HG03460 (cell line): ENCODE results near the gene CORO2A.
"Not testable (repeated sequence)": the region's sequence is repeated elsewhere in the genome, so short reads cannot be mapped to it uniquely, and the experiment has no call there.

Experiments used
- ATAC-seq: cut with Tn5 transposase; IDR thresholded peaks from one replicate; pipeline ENCODE4 v1.9.1; 2021; ENCODE audit not compliant: unreplicated experiment

CORO2A gene

DNA sequence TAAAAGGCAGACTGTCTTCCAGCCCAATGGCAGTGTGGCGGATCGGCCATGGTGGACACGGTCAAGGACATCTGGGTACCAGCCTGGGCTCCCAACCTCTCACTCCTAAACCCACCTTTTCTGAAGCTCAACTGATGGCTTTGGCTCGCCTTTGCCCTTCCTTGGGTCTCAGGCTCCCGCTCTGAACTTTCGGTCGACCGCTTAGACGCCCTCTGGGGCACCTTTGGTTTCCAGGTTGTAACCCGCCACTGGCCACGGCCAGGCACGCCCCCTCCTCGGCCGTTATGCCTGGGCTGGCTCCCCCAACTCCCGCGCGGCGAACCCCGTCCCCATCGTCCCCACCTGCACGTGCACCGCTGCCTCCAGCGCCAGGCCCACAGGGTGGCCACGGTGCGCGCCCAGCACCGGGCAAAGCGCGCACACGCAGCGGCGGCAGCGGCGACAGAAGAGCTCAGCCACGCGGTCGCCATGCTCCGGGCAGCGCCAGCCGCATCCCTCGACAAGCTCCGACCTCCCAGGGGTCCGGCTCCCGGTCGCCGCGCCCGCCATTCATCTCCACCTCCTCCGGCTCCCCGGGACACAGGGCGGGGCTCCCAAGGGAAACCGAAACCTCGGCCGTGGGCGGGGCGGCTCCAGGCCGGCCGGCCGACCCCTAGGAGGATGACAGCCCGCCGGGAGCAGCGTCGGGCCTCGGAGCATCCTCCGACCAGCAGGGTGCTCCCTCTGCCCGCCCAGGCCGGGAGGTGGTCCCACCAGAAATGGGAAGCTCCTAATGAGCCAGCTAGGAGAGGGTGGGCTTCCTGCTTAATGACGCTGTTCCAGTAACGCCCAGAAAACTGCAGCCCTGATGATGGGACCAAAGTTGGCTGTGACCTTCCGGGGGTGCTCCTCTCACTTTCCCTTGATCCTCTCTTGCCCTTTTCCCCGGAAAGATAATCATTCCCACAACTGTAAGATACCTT is 73.5 kb downstream of the CORO2A start, which contains the start of gene TRIM14:
TSS of gene TRIM14 (minus strand) at position 583 of the 962 bp plus-strand sequence. CDS start at position 549, 34 bp downstream.
- peak; percentile 53 for ATAC-seq

GRCh38 chr9:98117984-98118639 is 74.3 kb downstream of the CORO2A start:
- ATAC-seq, result peak; percentile 49

- ATAC-seq, result not testable (repeated sequence)
These were observed 75.3 kb downstream of the CORO2A start for GRCh38 chr9:98117097-98117496.

DNA sequence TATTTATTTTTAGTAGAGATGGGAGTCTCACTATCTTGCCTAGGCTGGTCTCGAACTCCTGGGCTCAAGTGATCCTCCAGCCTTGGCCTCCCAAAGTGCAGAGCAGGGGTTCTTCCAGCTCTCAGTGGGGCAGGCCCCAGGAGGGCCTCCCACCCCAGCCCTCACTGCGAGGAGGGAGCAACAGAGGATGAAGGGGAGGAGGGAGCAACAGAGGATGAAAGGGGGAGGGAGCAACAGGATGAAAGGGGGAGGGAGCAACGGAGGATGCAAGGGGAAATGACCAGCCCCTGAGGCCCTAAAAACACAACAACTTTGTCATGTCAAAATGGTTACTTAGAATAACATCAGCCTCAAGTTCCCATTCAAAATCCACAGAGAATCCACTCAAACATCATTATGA is 83.4 kb downstream of the CORO2A start:
- ATAC-seq, result peak; percentile 4

GRCh38 chr9:98108531-98109031 is 83.9 kb downstream of the CORO2A start:
- ATAC-seq, result peak; percentile 61

DNA sequence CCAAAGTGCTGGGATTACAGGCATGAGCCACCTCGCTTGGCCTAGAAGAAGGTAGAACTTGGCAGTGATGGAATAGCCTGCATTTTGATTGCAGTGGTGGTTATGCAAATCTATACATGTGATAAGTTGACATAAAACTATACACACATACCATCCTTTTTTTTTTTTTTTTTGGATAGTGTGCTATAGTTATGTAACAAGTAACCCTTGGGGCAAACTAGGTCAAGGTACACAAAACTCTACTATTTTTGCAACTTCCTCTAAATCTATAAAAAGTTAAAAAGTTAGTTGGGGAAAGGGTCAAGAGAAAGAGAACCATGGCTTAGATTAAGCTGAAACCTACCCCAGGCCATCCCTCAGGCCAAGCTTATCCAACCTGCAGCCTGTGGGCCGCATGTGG is 84.5 kb downstream of the CORO2A start:
- ATAC-seq, result no peak

- no peak for ATAC-seq
These were observed 87.4 kb downstream of the CORO2A start for GRCh38 chr9:98105006-98105405.

DNA sequence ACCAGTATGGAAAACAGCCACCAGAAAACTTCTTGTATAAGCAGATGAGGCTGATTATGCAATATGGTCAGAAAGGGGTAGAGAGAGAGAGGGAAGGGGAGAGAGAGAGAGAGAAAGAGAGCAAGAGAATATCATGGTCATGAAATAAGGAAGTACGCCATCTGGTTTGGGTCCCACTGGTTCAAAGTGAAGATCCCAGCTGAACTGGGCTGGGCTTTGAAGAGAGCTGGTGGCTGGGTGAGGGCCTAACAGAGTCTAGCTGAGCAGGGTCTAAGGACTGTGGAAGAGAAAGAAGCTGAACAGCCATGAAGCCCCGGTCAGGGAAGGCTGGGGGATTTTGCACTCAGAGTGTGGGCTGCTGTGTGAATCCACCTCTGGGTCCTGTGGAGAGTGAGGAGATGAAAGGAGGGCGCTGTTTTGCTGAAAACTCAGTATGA is 88.0 kb downstream of the CORO2A start:
- ATAC-seq, result no peak

DNA sequence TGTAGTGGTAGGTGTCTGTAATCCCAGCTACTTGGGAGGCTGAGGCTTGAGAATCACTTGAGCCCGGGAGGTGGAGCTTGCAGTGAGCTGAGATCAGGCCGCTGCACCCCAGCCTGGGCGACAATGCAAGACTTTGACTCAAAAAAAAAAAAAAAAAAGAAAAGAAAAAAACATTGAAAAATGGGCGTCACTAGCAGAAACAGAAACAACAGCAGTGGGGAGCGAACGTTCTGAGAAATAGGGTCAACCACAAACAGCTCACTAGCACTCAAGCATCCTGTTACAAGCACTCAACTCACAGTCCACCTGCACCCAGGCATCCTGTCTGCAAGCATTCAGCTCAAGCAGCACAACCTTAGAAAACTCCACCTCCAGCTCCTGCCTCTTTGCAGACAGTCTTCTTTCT is 90.6 kb downstream of the CORO2A start:
- ATAC-seq, result peak; percentile 96

DNA sequence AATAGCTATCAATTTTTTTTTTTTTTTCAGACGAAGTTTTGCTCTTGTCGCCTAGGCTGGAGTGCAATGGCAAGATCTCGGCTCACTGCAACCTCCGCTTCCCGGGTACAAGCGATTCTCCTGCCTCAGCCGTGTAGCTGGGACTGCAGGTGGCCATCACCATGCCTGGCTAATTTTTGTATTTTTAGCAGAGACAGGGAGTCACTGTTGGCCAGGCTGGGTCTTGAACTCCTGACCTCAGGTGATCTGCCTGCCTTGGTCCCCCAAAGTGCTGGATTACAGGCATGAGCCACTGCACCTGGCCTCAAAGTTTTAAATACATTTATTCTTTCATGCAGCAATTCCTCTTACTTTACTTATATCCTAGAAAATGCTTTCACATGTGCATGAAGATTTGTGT is 91.0 kb downstream of the CORO2A start:
- no peak for ATAC-seq

DNA sequence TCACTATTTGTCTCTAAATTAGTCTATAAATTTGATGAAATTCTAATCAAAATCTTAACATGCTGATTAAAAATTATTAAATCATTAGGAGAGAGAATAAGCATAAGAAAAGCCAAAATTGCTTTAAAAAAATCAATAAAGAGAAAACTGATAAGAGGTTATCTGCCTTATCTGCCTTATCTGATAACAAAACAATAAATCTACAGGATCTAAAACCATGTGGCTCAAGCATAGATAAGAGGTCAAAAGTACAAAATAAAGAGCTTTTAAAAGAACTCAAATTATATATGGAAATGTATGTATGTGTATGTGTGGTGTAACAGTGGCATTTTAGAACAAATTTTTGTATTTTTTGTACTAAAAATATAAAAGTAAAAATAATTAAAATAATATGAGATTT is 92.0 kb downstream of the CORO2A start:
- no peak for ATAC-seq

GRCh38 chr9:98099898-98100297 is 92.5 kb downstream of the CORO2A start:
- no peak for ATAC-seq

- no peak for ATAC-seq
These were observed 93.1 kb downstream of the CORO2A start for GRCh38 chr9:98099346-98099745.

DNA sequence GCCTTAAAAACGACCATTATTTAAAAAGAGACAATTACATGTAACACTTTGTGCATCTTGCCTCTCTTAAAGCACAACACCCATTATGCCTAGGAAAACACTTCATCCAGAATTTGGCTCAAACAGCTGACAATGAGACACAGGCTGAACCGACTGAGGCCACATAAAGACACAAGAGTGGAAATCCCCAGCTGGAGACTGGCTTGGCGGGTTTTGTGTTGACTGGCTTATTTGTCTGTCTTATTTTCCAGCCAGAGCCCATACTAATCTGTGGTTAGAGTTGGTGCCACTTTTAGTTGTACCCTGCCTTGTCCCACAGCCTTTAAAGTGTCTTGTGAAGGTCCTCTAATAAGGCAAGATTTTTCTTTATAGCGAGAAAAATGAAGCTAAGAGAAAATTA is 94.6 kb downstream of the CORO2A start:
- no peak for ATAC-seq

DNA sequence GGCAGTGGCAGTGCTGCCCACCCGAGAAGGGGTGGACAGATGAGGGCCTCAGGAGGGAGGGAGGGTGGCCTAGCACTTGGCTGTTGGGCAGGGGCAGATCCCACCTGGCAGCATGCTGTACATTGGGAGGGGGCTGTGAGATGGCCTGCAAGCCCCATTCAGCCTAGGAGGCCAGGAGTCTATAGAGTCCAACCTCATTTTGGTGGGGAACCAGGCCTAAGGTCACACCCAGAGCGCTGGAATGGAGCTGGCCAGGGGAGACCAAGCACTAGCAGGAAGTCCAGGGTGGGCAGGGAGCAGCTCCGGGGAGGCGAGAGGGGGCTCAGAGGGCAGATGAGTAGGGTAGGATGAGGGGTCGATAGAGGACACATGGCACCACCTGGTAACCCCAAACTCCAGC is 96.3 kb downstream of the CORO2A start:
- ATAC-seq, result no peak

DNA sequence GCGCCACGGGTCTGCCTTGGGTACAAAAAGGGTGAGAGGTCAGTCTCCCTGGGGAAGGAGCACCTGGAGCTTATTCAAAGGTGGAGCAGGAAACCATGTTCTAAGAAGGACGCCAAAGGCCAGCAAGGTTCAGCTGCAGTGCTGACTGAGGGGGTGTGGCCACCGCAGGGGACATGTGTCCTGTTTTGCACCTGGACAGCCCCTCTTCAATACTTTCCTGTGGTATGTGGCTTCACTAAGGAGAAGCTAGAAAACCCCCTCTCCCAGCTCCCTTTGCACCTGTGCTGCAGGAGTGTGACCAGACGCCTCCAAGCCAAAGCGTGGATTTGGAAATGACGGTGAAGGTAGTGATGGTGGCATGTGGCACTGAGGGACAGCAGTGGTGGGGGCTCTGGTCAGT is 97.0 kb downstream of the CORO2A start:
- no peak for ATAC-seq

GRCh38 chr9:98094851-98095250 is 97.6 kb downstream of the CORO2A start:
- no peak for ATAC-seq

DNA sequence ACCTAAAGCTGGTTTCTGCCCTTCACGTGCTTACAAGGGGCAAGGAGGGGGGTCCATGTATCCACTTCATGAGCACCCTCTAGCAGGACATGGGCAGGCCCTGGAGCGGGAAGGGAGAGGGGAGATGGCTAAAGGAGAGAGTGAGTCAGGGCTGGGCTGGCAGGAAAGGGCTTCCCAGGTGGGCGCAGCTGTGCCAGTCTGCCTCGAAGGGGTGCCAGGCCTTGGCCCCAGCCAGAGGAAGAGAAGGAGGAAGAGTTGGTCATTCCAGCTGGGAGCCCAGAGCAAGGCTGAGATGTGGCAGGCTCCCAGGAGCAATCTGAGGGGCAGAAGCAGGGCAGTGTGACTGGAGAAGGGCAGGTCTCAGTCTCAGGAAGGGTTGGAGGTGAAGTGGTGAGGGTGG is 98.1 kb downstream of the CORO2A start:
- no peak for ATAC-seq

DNA sequence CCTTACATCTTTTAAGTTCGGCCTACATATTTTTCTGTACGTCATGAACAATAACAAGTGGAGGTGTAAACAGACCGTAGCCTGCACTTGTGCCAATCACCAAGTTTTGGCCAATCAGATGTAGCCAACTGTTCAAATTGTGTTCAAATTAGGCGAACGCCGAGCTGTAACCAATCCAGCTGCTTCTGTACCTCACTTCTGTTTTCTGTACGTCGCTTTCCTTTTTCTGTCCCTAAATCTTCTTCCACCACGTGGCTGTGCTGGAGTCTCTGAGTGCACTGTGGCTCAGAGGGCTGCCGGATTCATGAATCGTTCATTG is 99.9 kb downstream of the CORO2A start:
- no peak for ATAC-seq

GRCh38 chr9:98091735-98092612 is 100.5 kb downstream of the CORO2A start:
- ATAC-seq, result no peak

DNA sequence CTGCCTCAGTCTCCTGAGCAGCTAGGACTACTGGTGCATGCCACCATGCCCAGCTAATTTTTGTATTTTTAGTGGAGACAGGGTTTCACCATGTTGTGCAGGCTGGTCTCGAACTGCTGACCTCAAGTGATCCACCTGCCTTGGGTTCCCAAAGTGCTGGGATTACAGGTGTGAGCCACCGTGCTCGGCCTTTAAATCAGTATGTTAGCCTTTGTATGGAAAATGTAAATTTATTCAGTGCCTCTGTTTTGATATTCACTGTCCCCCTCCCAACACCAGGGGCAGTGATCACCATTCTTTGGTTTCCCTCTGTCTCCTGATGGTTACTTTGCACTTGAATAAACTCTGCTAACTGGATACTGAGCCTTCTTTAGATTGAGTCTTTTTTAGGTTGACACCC is 101.8 kb downstream of the CORO2A start:
- ATAC-seq, result not testable (repeated sequence)
